NCI-H1417 treated with DMSO at 0.1 percent for 48 hours (cell line): ENCODE data around the gene AP2A1.

ENCODE experiments used
- DNase-seq: peaks from one replicate; lab custom pipeline; 2025; lab: John Stamatoyannopoulos, UW

Gene AP2A1

GRCh38 chr19:49766007-49766929, 533 bp upstream of the AP2A1 start:
- peak; percentile 98 for DNase-seq

- no peak for DNase-seq
These were observed 580 bp downstream of the AP2A1 start for GRCh38 chr19:49767381-49767780.

GRCh38 chr19:49767967-49768581, 1.3 kb downstream of the AP2A1 start:
- DNase-seq = no peak

GRCh38 chr19:49770529-49770928, 3.7 kb downstream of the AP2A1 start:
- DNase-seq = no peak

GRCh38 chr19:49771674-49772139, 4.9 kb downstream of the AP2A1 start:
- DNase-seq = no peak

- DNase-seq = no peak
These were observed 6.1 kb downstream of the AP2A1 start for GRCh38 chr19:49772850-49773432.

GRCh38 chr19:49773663-49774350, 7.0 kb downstream of the AP2A1 start:
- no peak for DNase-seq

GRCh38 chr19:49774969-49775368, 8.2 kb downstream of the AP2A1 start:
- no peak for DNase-seq

- DNase-seq = no peak
These were observed 9.1 kb downstream of the AP2A1 start for GRCh38 chr19:49775742-49776370.

- DNase-seq = no peak
These were observed 9.6 kb downstream of the AP2A1 start for GRCh38 chr19:49776371-49776764.

GRCh38 chr19:49779731-49780555, 13.1 kb downstream of the AP2A1 start:
- DNase-seq = no peak

GRCh38 chr19:49780861-49781260, 14.1 kb downstream of the AP2A1 start:
- DNase-seq = no peak

- DNase-seq = no peak
These were observed 14.6 kb downstream of the AP2A1 start for GRCh38 chr19:49781394-49781793.

- no peak for DNase-seq
These were observed 15.7 kb downstream of the AP2A1 start for GRCh38 chr19:49782515-49782914.

- DNase-seq = no peak
These were observed 19.6 kb downstream of the AP2A1 start for GRCh38 chr19:49786376-49786820.

- no peak for DNase-seq
These were observed 20.9 kb downstream of the AP2A1 start for GRCh38 chr19:49787746-49788145.

GRCh38 chr19:49788857-49789256, 22.1 kb downstream of the AP2A1 start:
- DNase-seq = no peak

- DNase-seq = no peak
These were observed 24.1 kb downstream of the AP2A1 start for GRCh38 chr19:49790866-49791265.

- no peak for DNase-seq
These were observed 25.1 kb downstream of the AP2A1 start for GRCh38 chr19:49791776-49792445.

- no peak for DNase-seq
These were observed 26.2 kb downstream of the AP2A1 start for GRCh38 chr19:49792829-49793560.
